ENCODE data around the gene FUOM.

GRCh38 chr10:133391761-133392518 lies 34.1 kb upstream of the FUOM start:
- TF ChIP-seq, protein P1, sequence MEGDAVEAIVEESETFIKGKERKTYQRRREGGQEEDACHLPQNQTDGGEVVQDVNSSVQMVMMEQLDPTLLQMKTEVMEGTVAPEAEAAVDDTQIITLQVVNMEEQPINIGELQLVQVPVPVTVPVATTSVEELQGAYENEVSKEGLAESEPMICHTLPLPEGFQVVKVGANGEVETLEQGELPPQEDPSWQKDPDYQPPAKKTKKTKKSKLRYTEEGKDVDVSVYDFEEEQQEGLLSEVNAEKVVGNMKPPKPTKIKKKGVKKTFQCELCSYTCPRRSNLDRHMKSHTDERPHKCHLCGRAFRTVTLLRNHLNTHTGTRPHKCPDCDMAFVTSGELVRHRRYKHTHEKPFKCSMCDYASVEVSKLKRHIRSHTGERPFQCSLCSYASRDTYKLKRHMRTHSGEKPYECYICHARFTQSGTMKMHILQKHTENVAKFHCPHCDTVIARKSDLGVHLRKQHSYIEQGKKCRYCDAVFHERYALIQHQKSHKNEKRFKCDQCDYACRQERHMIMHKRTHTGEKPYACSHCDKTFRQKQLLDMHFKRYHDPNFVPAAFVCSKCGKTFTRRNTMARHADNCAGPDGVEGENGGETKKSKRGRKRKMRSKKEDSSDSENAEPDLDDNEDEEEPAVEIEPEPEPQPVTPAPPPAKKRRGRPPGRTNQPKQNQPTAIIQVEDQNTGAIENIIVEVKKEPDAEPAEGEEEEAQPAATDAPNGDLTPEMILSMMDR (IDR thresholded peaks at IDR 0.05) = no peak
- TF ChIP-seq POLR2A (IDR thresholded peaks at IDR 0.05) = no peak

All from body of pancreas (tissue), 4 donors.